Prostate gland (tissue), 2 donors: Measurements from ENCODE around the gene ALDOB. TPM values are rescaled to one million over a fixed set of nuclear protein-coding genes. Genes with fewer than 3 reads are reported as not detected.

Experiments used
- DNase-seq: peaks from one replicate; pipeline ENCODE4 v3.0.0-alpha.2; 2019; ENCODE audit warnings: low spot score
- H3K27ac ChIP-seq, 2 donors: fragments of 200-600 bp; sonication (generic); 2 replicates each; pipeline ENCODE4 v1.5.1; 2017 to 2019
- H3K27me3 ChIP-seq: fragments of 200-600 bp; sonication (generic); replicated peaks from 2 replicates; pipeline ENCODE4 v1.5.1; 2019; ENCODE audit not compliant: insufficient read depth
- H3K36me3 ChIP-seq, 2 donors: fragments of 200-600 bp; sonication (generic); 1 replicate in 1 of 2; 2 replicates in 1 of 2; pipeline versions ENCODE4 v1.5.1 to v1.8.1; 2017 to 2019
- H3K4me1 ChIP-seq: fragments of 200-600 bp; sonication (generic); replicated peaks from 2 replicates; pipeline ENCODE4 v1.5.1; 2019
- H3K4me3 ChIP-seq, 2 donors: fragments of 200-600 bp; sonication (generic); 2 replicates each; pipeline ENCODE4 v1.5.1; 2017 to 2019
- H3K9me3 ChIP-seq: fragments of 200-600 bp; sonication (generic); 2 replicates; pipeline ENCODE4 v1.5.1; 2017
- POLR2A ChIP-seq: fragments of 450-650 bp; IDR thresholded peaks from one replicate; pipeline ENCODE4 v1.6.1; 2016; ENCODE audit warnings: antibody characterized with exemption, mild to moderate bottlenecking
- POLR2AphosphoS5 ChIP-seq: sonication (generic); formaldehyde crosslinking; IDR thresholded peaks from one replicate; pipeline ENCODE4 v1.6.1; 2017; ENCODE audit warnings: antibody characterized with exemption
- WGBS: methylation state at CpG from one replicate; pipeline ENCODE4 v1.1.5; 2018; 5-methylcytosine and 5-hydroxymethylcytosine counted together
- intact Hi-C: fragments of 100-400 bp; cut with DNase I; formaldehyde crosslinking; loops from one replicate; pipeline ENCODE4 v1.14.2; 2022
- total RNA-seq, 2 donors: library from RNA; depleted of rRNA; stranded (reverse); fragments of >200 nt; gene quantifications; one replicate each; pipeline ENCODE4 v1.1.0, GENCODE V29; 2016
- TF ChIP-seq, protein P1 (sequence below), 4 experiments: fragments of 200-600 bp in 2 of 4; fragments of 450-650 bp in 2 of 4; sonication (generic) in 2 of 4; IDR thresholded peaks; 1 replicate in 3 of 4; 2 replicates in 1 of 4; pipeline ENCODE4 v1.5.1; 2016 to 2019; ENCODE audit warnings: antibody characterized with exemption in 4 of 4, mild to moderate bottlenecking in 2 of 4, moderate library complexity in 2 of 4

Gene ALDOB
- not detected for total RNA-seq

DNA sequence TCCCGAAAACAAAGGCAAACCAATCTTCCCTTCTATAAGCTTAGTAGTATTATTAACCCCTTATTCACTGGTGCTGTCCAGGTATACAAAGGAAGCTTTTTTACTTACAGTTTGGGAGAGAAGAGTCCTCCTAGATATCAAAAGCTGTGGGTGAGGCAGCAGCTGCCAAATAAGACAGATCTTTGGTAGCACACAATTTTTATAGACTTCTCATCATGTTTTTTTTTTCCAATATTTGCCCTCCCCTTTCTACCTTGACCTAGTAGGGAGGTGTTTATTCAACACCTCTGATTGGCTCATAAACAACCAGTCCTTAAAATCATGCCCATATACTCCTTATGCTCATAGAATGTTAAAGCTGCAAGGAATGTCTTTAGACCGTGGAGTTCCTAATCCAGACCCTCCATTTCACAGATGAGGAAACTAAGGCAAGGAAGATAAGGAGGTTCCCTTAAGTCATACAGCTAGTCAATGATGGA is at the start of gene ALDOB:
TSS of gene ALDOB (minus strand) at position 174 of the 479 bp plus-strand sequence. CDS start 4,887 bp downstream, outside the sequence.
- no peak for TF ChIP-seq POLR2AphosphoS5
- TF ChIP-seq, protein P1, sequence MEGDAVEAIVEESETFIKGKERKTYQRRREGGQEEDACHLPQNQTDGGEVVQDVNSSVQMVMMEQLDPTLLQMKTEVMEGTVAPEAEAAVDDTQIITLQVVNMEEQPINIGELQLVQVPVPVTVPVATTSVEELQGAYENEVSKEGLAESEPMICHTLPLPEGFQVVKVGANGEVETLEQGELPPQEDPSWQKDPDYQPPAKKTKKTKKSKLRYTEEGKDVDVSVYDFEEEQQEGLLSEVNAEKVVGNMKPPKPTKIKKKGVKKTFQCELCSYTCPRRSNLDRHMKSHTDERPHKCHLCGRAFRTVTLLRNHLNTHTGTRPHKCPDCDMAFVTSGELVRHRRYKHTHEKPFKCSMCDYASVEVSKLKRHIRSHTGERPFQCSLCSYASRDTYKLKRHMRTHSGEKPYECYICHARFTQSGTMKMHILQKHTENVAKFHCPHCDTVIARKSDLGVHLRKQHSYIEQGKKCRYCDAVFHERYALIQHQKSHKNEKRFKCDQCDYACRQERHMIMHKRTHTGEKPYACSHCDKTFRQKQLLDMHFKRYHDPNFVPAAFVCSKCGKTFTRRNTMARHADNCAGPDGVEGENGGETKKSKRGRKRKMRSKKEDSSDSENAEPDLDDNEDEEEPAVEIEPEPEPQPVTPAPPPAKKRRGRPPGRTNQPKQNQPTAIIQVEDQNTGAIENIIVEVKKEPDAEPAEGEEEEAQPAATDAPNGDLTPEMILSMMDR (IDR thresholded peaks at IDR 0.05) = no peak
- TF ChIP-seq POLR2A = no peak
- H3K4me1 ChIP-seq = no peaks in the 10 kb centered on the region
- intact Hi-C loops = no loop called here
- no peak for DNase-seq
- H3K27me3 ChIP-seq = no peaks in the 10 kb centered on the region
- no peaks in the 10 kb centered on the region for H3K9me3 ChIP-seq
- 66% methylated on average over 2 of the region's 2 CpGs for WGBS
- no peak within 1 kb of the TSS for H3K4me3 ChIP-seq
- H3K36me3 ChIP-seq = no peaks in the 10 kb centered on the region
- no peak within 1 kb of the TSS for H3K27ac ChIP-seq

DNA sequence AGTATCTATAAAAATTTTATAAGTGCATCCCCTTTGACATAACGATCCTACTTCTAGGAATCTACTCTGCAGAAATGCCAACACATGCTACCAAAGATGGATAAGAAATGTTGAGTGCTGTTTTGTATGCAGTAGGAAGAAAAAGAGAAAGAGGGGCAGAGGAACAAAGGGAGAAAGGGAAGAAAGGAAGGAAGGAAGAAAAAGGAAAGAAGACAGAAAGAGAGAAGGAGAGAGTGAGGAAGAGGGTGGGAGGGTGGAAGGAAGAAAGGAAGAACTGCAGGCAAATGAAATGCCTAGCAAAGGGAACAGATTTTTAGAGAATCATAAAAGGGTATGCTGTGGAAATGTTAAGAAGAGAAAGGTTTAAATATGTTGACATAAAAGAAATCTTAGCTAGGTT is 48.5 kb upstream of the ALDOB start:
- TF ChIP-seq, protein P1 (IDR thresholded peaks at IDR 0.05) = no peak
- no peak for TF ChIP-seq POLR2AphosphoS5
- no peak for TF ChIP-seq POLR2A
- Histone ChIP-seq H3K27ac (peak overlapping the region in 1 of 2 donors; percentile 0), H3K4me3 (no peak overlapping the region), H3K27me3 (no peaks in the 10 kb centered on the region), H3K9me3 (no peaks in the 10 kb centered on the region), H3K36me3 (no peaks in the 10 kb centered on the region), H3K4me1 (no peaks in the 10 kb centered on the region)
- intact Hi-C loops = no loop called here
- WGBS = 33% methylated on average over 1 of the region's 1 CpG
- DNase-seq = no peak

- intact Hi-C loops = no loop called here
- H3K27me3 ChIP-seq = no peaks in the 10 kb centered on the region
- no peak for DNase-seq
- no peaks in the 10 kb centered on the region for H3K36me3 ChIP-seq
- no peak overlapping the region for H3K4me3 ChIP-seq
- H3K9me3 ChIP-seq = no peaks in the 10 kb centered on the region
- no peaks in the 10 kb centered on the region for H3K4me1 ChIP-seq
- peak overlapping the region; percentile 75 to 81 for H3K27ac ChIP-seq
- TF ChIP-seq POLR2A (no peak), POLR2AphosphoS5 (no peak)
- TF ChIP-seq, protein P1 (IDR thresholded peaks at IDR 0.05) = no peak
- 81% methylated on average over 1 of the region's 1 CpG for WGBS
Observed at GRCh38 chr9:101481261-101481660, 45.7 kb upstream of the ALDOB start.

GRCh38 chr9:101480386-101480785 is 44.8 kb upstream of the ALDOB start:
- H3K27ac ChIP-seq = peak overlapping the region; percentile 75 to 81
- intact Hi-C loops = no loop called here
- H3K4me3 ChIP-seq = no peak overlapping the region
- peak; percentile 56 for DNase-seq
- no peaks in the 10 kb centered on the region for H3K36me3 ChIP-seq
- no peaks in the 10 kb centered on the region for H3K27me3 ChIP-seq
- TF ChIP-seq POLR2A (no peak), POLR2AphosphoS5 (peak; percentile 84)
- no peaks in the 10 kb centered on the region for H3K4me1 ChIP-seq
- no peaks in the 10 kb centered on the region for H3K9me3 ChIP-seq

DNA sequence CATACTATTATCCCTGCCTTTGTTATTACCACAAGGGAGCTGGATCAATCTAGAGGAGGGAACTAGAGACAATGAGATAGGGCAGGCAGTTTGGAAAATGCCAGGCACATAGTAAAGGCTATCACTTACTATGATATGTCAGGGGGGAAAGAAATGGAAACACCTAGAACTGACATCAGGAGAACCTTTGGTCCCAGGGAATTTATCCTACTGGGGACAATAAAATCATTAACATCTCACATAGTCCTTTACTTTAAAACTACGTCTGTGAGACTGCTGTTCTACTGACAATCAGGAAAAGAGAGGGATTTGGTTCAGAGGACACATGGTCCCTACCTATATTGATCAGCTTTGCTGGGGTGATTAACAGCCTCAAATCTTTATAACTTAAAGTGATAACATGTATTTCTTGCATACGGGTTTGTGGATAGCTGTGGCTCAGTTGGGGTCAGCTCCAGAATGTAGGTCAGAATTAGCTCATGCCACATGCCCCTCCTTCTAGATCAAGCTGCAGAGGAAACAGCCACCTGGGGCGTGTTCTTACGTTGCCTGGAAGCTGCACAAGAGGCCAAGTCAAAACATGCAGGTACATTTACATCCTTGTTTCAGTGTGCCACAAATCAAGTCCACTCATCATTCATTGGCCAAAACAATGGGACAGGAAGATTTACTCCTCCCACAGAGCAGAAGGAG is 43.9 kb upstream of the ALDOB start:
- H3K4me3 ChIP-seq = no peak overlapping the region
- no peaks in the 10 kb centered on the region for H3K4me1 ChIP-seq
- WGBS = 44% methylated on average over 4 of the region's 4 CpGs
- no peaks in the 10 kb centered on the region for H3K27me3 ChIP-seq
- TF ChIP-seq, protein P1 (IDR thresholded peaks at IDR 0.05) = no peak
- peak; percentile 84 for TF ChIP-seq POLR2AphosphoS5
- peak; percentile 86 for DNase-seq
- H3K27ac ChIP-seq = peak overlapping the region; percentile 75 to 81
- H3K9me3 ChIP-seq = no peaks in the 10 kb centered on the region
- intact Hi-C loops = no loop called here
- no peaks in the 10 kb centered on the region for H3K36me3 ChIP-seq
